HG03066 (cell line): ENCODE results near the gene C3orf62.

ENCODE experiments used
- ATAC-seq: cut with Tn5 transposase; IDR thresholded peaks from one replicate; pipeline ENCODE4 v1.9.1; 2021; ENCODE audit warnings: low read depth; ENCODE audit not compliant: unreplicated experiment

C3orf62 gene

DNA sequence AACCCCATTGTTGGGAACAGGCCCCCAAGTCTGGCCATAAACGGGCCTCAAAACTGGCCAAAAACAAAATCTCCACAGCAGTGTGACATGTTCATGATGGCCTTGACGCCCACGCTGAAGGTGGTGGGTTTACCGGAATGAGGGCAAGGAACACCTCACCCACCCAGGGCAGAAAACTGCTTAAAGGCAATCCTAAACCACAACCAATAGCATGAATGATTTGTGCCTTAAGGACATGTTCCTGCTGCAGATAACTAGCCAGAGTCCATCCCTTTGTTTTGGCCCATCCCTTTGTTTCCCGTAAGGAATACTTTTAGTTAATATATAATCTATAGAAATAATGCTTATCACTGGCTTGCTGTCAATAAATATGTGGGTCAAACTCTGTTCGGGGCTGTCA is 57.9 kb downstream of the C3orf62 start:
- no peak for ATAC-seq
